HG02943 (cell line): ENCODE results near the gene FRMD1.

Experiments
- ATAC-seq: cut with Tn5 transposase; IDR thresholded peaks from one replicate; pipeline ENCODE4 v1.9.1; 2021; ENCODE audit warnings: mild to moderate bottlenecking, low read depth, moderate library complexity; ENCODE audit not compliant: unreplicated experiment

The FRMD1 gene

GRCh38 chr6:168078943-168079405 lies at the start of gene FRMD1:
FRMD1 (minus strand) TSS chr6:168079212; CDS start chr6:168079094, 118 bp downstream.
- no peak for ATAC-seq

DNA sequence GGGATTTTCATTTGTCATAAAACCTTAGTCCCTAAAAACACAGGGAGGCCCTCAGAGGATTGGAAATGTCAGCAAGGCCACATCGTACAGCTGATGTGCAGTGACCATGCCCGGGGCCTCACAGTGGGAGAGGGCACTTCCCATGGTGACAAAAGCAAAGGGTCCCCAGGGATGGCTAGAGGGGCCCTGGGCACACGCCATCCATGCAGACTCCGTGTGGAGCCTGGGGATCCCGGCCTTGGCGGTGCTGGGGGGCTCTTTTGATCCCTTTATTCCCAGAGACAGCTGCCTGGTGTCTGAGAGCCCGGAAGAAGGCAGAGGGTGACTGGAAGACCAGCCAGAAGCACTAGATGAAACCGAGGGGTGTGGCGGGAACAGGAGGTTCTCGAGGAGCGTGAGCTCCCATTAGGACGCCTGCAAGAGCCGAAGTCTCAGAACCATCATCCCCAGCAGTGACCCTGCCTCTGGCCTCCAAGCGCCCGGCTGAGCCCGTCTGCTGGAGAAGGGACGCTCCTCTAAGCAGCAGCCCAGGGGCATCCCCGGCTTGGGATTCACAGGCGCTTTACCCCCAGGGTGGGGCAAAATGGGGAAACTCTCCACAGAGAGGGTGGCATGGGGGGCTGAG lies 49.1 kb upstream of the FRMD1 start:
- ATAC-seq: no peak

DNA sequence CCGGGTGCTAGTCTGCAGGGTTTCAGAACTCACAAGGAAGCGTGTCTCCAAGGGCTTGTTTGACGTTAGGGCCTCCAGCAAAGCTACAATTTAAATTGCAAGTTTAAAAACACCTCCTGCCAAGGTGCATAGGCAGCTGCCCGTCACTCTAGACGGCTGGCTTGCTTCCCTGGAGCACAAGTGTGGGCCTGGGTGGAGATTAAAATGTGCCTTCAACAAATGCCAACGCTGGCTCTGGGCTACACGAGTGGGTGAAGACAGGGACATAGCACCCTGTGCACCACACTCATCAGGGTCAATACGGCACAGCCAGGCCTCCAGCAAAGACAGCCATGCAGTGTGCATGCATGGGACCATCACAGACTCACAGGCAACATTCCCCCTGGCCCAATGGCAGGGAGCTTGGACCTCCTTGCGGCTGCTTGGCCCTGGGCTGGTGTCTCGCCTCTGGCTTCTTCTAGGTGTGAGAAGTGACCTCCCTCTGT lies 48.4 kb upstream of the FRMD1 start:
- ATAC-seq: no peak

GRCh38 chr6:168126566-168127383 lies 47.8 kb upstream of the FRMD1 start:
- ATAC-seq: no peak

DNA sequence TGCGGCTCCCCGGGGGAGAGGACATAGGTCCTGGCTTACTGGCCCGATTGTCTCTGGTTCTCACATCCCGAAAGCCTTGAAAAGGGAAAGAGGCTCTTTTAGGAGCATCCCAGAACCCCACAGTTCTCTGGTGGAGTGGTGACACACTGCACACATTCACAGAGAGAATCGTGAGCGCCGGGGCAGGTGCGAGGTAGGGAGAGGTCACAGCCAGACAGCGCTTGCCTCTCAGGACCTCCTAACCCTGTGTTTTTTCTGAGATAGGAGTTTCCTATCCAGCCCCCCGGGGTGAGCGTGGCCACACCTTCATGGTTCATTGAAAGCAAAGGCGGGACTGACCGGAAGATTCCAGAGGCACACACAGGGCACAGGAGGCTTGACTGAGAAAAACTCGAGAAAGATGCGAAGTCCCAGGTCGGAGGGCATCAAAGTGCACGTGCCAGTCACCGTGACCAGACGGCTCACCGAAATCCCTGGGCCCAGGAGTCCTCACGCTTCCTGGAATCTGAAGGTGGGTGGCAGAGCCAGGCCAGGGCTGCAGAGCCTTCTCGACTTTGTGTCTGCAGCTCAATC lies 46.5 kb upstream of the FRMD1 start:
- ATAC-seq: no peak

DNA sequence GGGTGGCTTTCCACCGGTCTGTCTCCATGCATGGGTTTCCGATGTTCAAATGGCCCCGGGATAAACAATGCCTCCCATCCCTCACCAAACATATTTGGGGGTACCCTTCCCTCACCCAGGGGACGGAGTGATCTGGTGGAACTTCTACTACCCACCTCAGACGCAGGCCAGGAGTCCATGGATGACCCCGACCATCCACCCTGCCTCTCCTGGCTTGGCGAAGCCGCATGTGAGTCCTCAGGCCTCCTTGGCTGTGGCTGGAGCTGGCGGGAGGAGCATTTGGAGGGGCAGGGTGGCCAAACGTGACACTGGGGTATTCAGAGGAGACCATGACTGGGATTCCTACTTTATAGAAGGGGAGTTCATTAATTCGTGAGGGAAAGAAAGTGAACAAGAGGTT lies 45.9 kb upstream of the FRMD1 start:
- no peak for ATAC-seq

- no peak for ATAC-seq
Observed at GRCh38 chr6:168124158-168124557, 45.1 kb upstream of the FRMD1 start.

DNA sequence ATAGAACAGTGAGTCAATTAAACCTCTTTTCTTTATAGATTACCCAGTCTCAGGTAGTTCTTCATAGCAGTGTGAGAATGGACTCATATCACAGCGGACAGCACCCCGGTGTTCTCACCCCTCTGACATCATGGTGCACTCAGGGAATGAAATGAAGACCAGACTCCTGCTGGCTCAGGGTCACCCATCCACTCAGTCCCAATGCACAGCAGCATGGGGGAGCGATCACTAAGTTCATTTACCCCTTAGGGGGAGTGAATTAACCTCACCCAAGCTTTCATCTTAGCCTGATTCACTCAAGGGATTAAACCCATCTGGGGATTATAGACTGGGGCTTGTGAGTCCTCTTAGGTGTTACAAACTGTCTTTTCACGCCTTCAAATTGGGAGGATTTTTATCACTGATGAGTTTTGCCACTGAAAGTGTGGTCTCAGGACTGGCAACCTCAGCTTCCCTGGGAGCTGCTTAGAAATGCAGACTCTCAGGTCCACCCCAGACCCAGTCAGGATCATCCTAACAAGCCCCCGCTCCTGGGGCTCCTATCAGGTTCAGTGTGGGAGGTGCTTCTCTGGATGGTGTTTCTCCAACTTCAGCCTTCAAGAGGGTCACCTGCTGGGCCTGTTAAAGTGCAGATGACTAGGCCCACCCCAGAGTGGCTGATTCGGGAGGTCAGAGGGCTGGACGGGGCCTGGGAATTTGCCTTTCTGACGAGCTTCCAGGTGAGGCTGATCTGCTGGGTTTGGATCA lies 44.3 kb upstream of the FRMD1 start:
- no peak for ATAC-seq

GRCh38 chr6:168122521-168122920 lies 43.5 kb upstream of the FRMD1 start:
- no peak for ATAC-seq

- no peak for ATAC-seq
Observed at GRCh38 chr6:168122011-168122410, 43.0 kb upstream of the FRMD1 start.

GRCh38 chr6:168121303-168121665 lies 42.3 kb upstream of the FRMD1 start:
- ATAC-seq: no peak

DNA sequence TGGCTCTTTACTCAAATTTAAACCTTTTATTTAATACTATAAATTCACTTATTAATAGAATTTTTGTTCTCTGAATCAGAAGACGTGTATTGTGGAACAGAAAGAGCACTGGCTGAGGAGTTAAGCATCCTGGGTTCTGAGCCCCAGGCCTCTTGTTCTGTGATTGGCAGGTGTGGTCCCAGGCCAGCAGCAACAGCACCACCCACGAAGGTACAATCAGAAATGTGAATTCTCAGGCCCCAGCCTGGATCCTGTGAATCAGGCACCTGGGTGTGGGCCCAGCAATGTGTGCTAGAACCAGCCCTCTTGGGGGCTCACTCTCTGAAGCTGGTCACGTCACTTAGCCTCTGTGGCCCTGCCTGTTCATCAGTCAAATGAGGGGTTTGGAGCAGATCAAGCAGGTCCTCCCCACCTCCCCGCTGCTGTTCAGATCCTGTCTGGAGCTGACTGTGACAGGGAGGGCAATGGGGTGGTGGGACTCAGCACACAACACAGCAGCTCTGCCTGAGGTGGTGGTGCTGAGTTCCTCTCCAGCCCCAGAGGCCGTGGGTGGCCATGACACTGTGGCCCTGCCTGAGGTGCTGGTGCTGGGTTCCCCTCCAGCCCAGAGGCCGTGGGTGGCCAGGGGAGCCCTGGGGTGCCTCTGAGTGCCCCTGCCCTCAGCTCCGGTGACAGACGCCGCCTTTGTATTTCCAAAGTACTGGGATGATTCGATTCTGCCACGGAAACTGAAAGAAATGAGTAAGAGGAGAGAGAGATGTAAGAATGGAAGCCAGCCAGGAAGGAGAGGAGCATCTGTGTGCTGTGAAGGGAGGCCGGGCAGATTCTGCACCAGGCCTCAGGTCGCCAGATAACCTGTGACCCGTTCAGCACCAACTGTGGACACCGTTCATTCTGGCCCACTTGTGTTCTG lies 41.6 kb upstream of the FRMD1 start:
- no peak for ATAC-seq

- no peak for ATAC-seq
Observed at GRCh38 chr6:168119539-168119938, 40.5 kb upstream of the FRMD1 start.

- no peak for ATAC-seq
Observed at GRCh38 chr6:168118935-168119334, 39.9 kb upstream of the FRMD1 start.

GRCh38 chr6:168117942-168118341 lies 38.9 kb upstream of the FRMD1 start:
- no peak for ATAC-seq

DNA sequence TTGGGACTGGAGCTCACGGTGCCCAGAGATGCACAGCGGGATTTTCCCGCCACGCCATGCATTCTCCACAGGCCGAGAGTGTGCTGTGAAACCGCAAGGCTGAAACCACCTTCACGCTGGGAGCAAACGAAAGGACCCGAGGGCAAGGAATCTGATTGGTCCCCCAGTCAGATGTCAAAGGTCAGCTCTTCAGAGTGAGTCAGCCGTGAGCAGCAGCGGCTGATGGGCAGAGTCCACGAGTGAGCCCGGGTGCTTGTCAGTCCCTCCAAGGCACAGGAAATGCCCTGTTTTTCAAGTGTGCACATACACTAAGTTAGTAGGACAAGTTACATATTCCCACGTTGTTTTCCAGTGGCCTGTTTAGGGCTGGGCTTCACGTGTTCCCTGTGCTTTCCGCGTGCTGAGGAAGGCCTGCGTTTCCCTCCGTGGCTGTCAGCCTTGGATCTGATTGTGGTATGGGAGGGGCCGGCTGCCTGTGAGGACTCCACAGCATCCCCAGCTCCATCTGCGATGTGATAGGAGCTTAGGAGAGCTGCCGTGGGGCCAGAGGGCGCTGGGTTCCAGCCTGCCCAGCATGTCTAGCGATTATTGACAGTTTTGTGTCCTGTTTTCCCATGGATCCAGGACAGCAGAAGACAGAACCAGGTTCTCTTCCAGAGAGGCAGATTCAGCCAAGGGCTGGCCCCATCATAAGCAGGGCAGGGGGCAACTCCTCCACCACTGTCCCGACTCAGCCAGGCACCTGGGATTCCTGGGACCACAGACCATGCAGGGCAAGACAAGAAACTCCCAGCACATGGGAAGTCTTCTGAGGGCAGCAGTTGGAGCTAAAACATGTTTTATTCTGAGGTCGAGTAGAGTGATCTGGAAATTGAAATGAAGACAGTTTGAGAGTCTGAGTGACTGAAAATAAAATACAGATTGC lies 38.2 kb upstream of the FRMD1 start:
- ATAC-seq: no peak

DNA sequence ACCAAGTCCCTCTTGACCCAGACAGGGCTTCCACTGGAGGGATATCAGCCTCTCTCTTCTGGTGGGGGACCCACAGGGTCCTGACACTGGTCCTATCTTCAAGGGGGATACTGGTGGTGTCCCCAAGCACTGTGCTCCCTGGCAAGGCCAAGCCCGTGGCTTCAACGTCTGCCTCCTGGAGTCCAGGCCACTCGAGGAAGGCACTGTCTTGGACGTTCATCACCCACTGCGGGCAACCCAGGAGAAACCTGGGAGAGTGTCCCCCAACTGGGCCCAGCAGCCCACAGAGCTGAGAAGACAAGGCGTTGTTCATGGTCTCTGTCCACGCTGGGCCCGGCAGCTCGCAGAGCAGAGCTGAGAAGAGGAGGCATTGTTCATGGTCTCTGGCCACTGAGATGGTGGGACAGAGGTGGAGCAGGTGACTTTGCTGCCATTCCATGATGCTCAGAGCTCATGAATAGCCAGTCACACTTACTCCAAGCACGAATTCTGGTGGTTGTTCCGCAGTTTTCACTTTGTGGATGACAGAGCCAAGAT lies 37.5 kb upstream of the FRMD1 start:
- no peak for ATAC-seq

GRCh38 chr6:168115748-168116437 lies 36.9 kb upstream of the FRMD1 start:
- no peak for ATAC-seq
